ENCODE measurements around the gene PRB4.
A peak's percentile ranks its signal among the peaks of the same experiment; 100 is the strongest.
"Not testable (repeated sequence)": the region's sequence is repeated elsewhere in the genome, so short reads cannot be mapped to it uniquely, and the experiment has no call there.

The PRB4 gene

DNA sequence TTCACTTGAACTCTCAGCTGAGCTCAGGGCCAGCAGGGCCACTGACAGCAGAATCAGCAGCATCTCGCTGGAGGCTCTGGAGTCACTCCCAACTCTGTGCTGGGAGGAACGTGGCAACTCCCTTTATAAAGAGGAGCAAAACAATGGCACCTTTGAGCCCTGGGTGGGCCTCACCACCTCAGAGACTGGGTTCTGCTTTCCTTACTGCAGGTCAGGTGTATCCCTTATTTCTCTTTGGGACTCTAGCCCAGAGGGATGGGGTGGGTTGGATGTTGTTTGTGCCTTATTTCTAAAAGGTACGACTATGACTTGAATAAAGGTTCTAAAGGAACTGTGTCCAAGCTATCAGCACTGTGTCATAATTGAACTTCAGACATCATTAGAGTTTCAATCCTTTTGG lies at the start of gene PRB4:
TSS of gene PRB4 (minus strand) at position 101 of the 400 bp plus-strand sequence. CDS start at position 63, 38 bp downstream.
- Histone ChIP-seq H3K36me3 (ENCODE audit: control insufficient read depth, insufficient read depth, low read length) (no peaks in the 10 kb centered on the region), H3K27me3 (replicated peaks; ENCODE audit: control insufficient read depth, insufficient read depth, low read length) (no peaks in the 10 kb centered on the region), H3K4me3 (replicated peaks; ENCODE audit: low read depth, low read length) (no peak within 1 kb of the TSS)
- DNase-seq (ENCODE audit: extremely low read depth, insufficient read length), result no peak
- TF ChIP-seq, protein P1, sequence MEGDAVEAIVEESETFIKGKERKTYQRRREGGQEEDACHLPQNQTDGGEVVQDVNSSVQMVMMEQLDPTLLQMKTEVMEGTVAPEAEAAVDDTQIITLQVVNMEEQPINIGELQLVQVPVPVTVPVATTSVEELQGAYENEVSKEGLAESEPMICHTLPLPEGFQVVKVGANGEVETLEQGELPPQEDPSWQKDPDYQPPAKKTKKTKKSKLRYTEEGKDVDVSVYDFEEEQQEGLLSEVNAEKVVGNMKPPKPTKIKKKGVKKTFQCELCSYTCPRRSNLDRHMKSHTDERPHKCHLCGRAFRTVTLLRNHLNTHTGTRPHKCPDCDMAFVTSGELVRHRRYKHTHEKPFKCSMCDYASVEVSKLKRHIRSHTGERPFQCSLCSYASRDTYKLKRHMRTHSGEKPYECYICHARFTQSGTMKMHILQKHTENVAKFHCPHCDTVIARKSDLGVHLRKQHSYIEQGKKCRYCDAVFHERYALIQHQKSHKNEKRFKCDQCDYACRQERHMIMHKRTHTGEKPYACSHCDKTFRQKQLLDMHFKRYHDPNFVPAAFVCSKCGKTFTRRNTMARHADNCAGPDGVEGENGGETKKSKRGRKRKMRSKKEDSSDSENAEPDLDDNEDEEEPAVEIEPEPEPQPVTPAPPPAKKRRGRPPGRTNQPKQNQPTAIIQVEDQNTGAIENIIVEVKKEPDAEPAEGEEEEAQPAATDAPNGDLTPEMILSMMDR (IDR thresholded peaks at IDR 0.05; ENCODE audit: insufficient read depth, low read length, poor library complexity, severe bottlenecking), result no peak

DNA sequence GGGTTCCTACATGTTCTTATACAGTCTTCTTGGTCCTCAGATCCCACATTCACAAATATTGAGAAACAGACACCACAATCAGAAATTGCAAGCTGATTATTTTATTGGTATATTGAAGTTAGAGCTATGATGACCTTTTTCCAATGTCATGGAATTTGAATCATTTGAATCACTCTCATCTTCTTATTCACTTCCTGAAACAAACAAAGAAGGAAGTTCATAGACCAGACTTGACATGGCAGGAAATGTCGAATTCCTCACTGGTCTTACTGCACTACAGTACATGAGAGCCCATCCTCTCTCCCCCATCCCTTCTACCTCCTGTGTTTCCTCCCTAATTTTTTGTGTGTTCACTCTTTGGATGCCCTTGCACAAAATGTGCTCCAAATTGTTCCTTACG lies 41.5 kb upstream of the PRB4 start:
- not testable (repeated sequence) for DNase-seq (ENCODE audit: extremely low read depth, insufficient read length); H3K4me3 ChIP-seq (replicated peaks; ENCODE audit: low read depth, low read length); H3K36me3 ChIP-seq (ENCODE audit: control insufficient read depth, insufficient read depth, low read length); H3K27me3 ChIP-seq (replicated peaks; ENCODE audit: control insufficient read depth, insufficient read depth, low read length)

DNA sequence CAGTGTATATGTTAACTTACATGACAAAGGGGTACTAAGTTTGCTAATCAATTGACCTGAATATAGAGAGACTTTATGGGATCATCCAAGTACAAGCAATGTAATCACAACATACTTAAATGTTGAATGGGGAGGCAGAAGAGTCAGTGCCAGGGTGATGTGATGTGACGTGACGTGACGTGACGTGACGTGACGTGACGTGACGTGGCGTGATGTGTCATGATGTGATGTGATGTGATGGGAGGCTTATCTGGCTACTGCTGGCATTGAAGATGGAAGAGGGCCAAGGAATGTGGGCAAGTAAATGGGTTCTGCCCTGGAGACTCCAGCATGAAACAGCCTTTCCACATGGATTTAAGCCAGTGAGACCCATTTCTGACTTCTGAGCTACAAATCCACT lies 38.2 kb upstream of the PRB4 start:
- no peak for DNase-seq (ENCODE audit: extremely low read depth, insufficient read length)
- Histone ChIP-seq H3K27me3 (replicated peaks; ENCODE audit: control insufficient read depth, insufficient read depth, low read length) (no peaks in the 10 kb centered on the region), H3K4me3 (replicated peaks; ENCODE audit: low read depth, low read length) (no peak overlapping the region), H3K36me3 (ENCODE audit: control insufficient read depth, insufficient read depth, low read length) (no peaks in the 10 kb centered on the region)
- TF ChIP-seq, protein P1 (IDR thresholded peaks at IDR 0.05; ENCODE audit: insufficient read depth, low read length, poor library complexity, severe bottlenecking), result no peak

DNA sequence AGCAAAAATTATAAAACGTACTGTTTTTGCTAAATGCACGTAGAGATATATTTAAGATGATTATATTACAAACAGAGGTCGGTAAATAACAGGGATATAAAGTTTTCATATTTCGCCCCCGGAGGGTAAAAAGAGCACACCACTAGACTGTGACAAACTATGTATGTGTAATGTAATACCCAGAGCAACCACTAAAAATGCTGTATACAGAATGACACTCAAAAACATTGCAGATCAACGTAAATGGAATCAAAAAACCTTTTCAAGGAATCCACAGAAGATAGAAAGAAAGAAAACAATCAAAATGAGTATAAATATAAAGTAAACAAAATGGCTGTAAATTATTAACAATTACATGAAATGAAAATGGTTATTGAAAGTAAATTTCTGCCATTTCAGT lies 37.6 kb upstream of the PRB4 start:
- Histone ChIP-seq H3K4me3 (replicated peaks; ENCODE audit: low read depth, low read length) (no peak overlapping the region), H3K27me3 (replicated peaks; ENCODE audit: control insufficient read depth, insufficient read depth, low read length) (no peaks in the 10 kb centered on the region), H3K36me3 (ENCODE audit: control insufficient read depth, insufficient read depth, low read length) (no peaks in the 10 kb centered on the region)
- no peak for DNase-seq (ENCODE audit: extremely low read depth, insufficient read length)
- TF ChIP-seq, protein P1 (IDR thresholded peaks at IDR 0.05; ENCODE audit: insufficient read depth, low read length, poor library complexity, severe bottlenecking), result peak; percentile 22

DNA sequence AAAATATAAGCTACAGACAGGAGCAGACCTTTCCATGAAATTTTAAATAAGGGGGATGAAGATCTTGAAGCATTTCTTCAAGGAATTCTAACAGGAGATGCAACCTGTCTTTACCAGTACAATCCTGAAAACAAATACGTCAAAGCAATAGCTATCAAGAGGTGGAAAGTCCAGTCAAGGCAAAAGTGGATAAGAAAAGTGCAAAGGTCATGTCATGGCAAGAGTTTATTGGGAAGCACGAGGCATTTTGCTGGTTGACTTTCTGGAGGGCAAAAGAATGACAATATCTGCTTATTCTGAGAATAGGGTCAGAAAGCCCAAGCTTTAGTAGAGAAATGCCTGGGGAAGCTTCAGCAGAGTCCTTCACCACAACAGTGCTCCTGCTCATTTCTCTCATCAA lies 34.3 kb upstream of the PRB4 start:
- DNase-seq (ENCODE audit: extremely low read depth, insufficient read length), result no peak
- TF ChIP-seq, protein P1 (IDR thresholded peaks at IDR 0.05; ENCODE audit: insufficient read depth, low read length, poor library complexity, severe bottlenecking), result no peak
- Histone ChIP-seq H3K36me3 (ENCODE audit: control insufficient read depth, insufficient read depth, low read length) (no peaks in the 10 kb centered on the region), H3K27me3 (replicated peaks; ENCODE audit: control insufficient read depth, insufficient read depth, low read length) (no peaks in the 10 kb centered on the region), H3K4me3 (replicated peaks; ENCODE audit: low read depth, low read length) (no peak overlapping the region)

DNA sequence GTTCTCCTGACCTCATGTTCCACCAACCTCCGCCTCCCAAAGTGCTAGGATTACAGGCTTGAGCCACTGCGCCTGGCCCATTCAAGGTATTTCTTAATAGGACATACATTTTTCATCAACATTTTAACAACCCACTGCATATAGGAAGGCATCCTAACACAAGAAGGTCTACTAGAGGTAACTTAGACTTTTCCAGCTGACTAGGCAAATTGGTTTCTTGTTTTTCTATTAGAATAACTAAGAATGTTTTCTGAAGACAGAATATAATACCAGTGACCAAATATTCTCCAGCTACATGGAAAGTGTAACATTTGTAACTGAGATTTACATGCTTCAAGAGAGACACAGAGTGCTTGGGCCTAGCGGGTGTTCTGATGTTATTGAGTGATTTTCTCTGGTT lies 14.2 kb upstream of the PRB4 start:
- H3K27me3 ChIP-seq (replicated peaks; ENCODE audit: control insufficient read depth, insufficient read depth, low read length), result no peaks in the 10 kb centered on the region
- H3K36me3 ChIP-seq (ENCODE audit: control insufficient read depth, insufficient read depth, low read length), result no peaks in the 10 kb centered on the region
- TF ChIP-seq, protein P1 (IDR thresholded peaks at IDR 0.05; ENCODE audit: insufficient read depth, low read length, poor library complexity, severe bottlenecking), result no peak

More for the DNA sequence above, 14.2 kb upstream of the PRB4 start:
- DNase-seq (ENCODE audit: extremely low read depth, insufficient read length), result no peak
- no peak overlapping the region for H3K4me3 ChIP-seq (replicated peaks; ENCODE audit: low read depth, low read length)

Data from GM06990 (cell line).